ENCODE measurements around the gene ZNF837.

- TF ChIP-seq POLR2AphosphoS5 (IDR thresholded peaks at IDR 0.05; ENCODE audit: borderline replicate concordance, low read depth, low read length): no peak
- no peak for TF ChIP-seq EZH2 (IDR thresholded peaks at IDR 0.05)
- no peak for TF ChIP-seq FOXP2 (optimal IDR thresholded peaks at IDR 0.05; ENCODE audit: control extremely low read depth, extremely low read length, insufficient read depth)
These were observed 2.3 kb upstream of the ZNF837 start for GRCh38 chr19:58382997-58383603.

All from SK-N-MC (cell line).